ENCODE results near the gene PDZD2.
A peak's percentile ranks its signal among the peaks of the same experiment; 100 is the strongest.

PDZD2 gene

DNA sequence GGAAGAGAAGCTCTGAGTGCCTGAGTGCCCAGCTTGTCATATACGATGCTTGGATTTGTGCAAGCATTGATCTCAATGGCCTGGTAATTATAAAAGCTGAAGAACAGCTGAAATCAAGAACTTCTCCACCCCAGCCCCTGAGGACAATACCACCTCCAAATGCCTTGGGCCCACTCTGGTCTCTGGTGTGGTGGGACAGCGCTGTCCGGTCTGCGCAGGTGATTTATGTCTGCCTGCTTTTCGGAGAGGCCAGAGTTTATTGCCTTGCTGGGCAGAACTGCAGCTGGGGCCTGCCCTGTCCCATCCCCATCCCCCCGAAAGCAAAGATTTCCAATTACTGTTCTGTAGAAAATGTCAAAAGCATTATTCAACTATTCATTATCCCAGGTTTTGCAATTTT is 1.1 kb upstream of the PDZD2 start:
- Histone ChIP-seq H3K9me3 (ENCODE audit: insufficient read depth, low read length) (no peaks in the 10 kb centered on the region), H3K9ac (ENCODE audit: insufficient read length, low read depth) (no peak overlapping the region), H3K27me3 (ENCODE audit: insufficient read depth, insufficient read length) (peaks cover 27% of the 10 kb centered on the region), H3K4me1 (ENCODE audit: insufficient read depth, insufficient read length) (peaks cover 5% of the 10 kb centered on the region), H3K4me3 (ENCODE audit: insufficient read length, low read depth) (peak overlapping the region; percentile 51), H3K36me3 (ENCODE audit: insufficient read depth, insufficient read length, low read length) (no peaks in the 10 kb centered on the region)
- TF ChIP-seq ZNF274 (IDR thresholded peaks at IDR 0.05; ENCODE audit: low read depth, low read length) (no peak), YY1 (IDR thresholded peaks at IDR 0.05; ENCODE audit: insufficient read depth, insufficient read length) (no peak), SUZ12 (IDR thresholded peaks at IDR 0.05; ENCODE audit: extremely low read depth, insufficient read depth, insufficient read length) (no peak)
- DNase-seq (ENCODE audit: low read depth, low spot score), result no peak

DNA sequence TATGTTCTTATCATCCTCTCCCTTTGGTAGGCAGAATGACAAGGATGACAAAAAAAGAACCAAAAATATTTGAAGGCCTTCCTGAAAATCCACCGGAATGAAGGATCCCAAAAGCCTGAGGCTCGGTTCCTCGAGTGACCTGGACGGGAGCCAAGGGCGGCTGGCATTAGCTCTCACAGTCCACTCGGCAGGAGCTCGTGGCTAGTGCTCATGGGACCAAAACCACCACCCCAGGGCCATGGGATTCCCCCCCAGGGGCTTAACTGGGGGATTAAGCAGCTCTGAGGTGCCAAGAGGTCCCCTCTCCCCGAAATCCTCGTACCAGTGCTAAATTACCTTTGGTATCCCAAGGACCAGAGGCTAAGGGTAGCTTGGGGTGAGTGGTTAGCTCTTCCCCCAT is 586 bp upstream of the PDZD2 start:
- H3K4me3 ChIP-seq (ENCODE audit: insufficient read length, low read depth), result peak overlapping the region; percentile 51
- TF ChIP-seq ZNF274 (IDR thresholded peaks at IDR 0.05; ENCODE audit: low read depth, low read length), result no peak
- no peak for TF ChIP-seq YY1 (IDR thresholded peaks at IDR 0.05; ENCODE audit: insufficient read depth, insufficient read length)
- peaks cover 27% of the 10 kb centered on the region for H3K27me3 ChIP-seq (ENCODE audit: insufficient read depth, insufficient read length)
- no peak for DNase-seq (ENCODE audit: low read depth, low spot score)
- H3K9me3 ChIP-seq (ENCODE audit: insufficient read depth, low read length), result no peaks in the 10 kb centered on the region
- peaks cover 5% of the 10 kb centered on the region for H3K4me1 ChIP-seq (ENCODE audit: insufficient read depth, insufficient read length)
- no peaks in the 10 kb centered on the region for H3K36me3 ChIP-seq (ENCODE audit: insufficient read depth, insufficient read length, low read length)
- peak overlapping the region; percentile 82 for H3K9ac ChIP-seq (ENCODE audit: insufficient read length, low read depth)

DNA sequence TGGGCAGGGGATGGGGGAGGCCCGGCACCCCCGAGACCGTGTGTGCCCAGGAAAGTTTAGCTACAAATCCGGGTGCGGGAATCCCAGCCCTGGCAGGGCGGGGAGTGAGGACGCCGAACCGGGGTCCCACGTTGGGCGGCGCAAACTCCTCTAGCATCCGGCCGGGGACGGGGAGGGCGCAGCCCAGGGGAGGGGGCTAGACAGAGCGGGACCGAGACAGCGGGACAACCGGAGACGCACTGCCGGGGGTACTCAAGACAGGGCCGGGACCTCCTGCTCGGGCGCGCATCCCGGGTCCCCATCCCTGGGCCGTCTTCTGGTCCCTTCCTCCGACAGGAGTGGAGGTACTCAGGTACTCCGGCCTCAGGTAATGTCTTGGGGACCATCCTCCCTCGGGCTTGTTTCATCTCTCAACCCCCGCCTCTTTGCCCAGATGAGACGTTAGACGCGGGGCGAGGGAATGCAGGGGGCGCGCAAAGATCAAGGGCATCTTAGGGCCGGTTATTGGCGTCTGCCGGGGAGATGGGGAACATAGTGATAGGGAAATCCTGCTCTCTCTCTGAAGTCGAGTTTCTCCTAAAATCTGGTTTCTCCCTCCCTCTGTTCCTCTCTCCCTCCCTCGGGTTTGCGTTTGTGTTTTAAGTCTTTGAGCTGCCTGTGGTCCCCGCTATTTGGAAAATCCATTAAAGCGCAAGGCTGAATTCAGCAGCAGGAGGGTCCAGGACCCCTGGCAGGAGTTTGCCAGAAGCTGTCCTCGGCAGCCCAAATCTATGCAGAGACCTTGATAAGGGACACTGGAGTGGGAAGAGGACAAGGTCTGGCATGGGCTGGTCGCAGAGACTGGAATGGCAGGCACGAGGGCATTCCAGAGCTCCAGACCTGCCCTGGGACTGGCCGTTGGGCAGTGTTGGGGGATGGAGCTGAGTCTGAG is 815 bp downstream of the PDZD2 start:
- Histone ChIP-seq H3K9ac (ENCODE audit: insufficient read length, low read depth) (peak overlapping the region; percentile 82), H3K9me3 (ENCODE audit: insufficient read depth, low read length) (no peaks in the 10 kb centered on the region), H3K4me3 (ENCODE audit: insufficient read length, low read depth) (peak overlapping the region; percentile 51), H3K36me3 (ENCODE audit: insufficient read depth, insufficient read length, low read length) (no peaks in the 10 kb centered on the region), H3K4me1 (ENCODE audit: insufficient read depth, insufficient read length) (peaks cover 5% of the 10 kb centered on the region), H3K27me3 (ENCODE audit: insufficient read depth, insufficient read length) (peaks cover 27% of the 10 kb centered on the region)
- TF ChIP-seq YY1 (IDR thresholded peaks at IDR 0.05; ENCODE audit: insufficient read depth, insufficient read length) (no peak), ZNF274 (IDR thresholded peaks at IDR 0.05; ENCODE audit: low read depth, low read length) (no peak), SUZ12 (IDR thresholded peaks at IDR 0.05; ENCODE audit: extremely low read depth, insufficient read depth, insufficient read length) (no peak)
- no peak for DNase-seq (ENCODE audit: low read depth, low spot score)

DNA sequence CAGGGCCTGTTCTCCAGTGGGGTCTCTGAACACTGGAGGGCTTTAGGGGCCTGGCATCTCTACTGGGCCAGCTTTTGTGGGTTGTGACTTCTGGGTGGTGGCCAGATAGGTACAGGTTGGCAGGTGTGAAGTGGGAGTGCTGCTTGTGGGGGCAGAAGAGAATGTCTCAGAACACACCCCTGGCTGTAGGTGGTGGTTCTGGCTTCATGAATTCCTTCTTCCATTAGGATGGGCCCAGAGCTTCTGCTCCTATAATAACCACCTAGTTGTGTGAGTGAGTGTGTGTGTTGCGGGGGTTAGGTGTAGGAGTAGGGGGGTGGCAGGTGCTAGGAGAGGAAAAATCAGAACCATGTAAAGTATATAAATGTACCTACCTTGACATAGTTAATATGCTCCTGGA is 1.6 kb downstream of the PDZD2 start:
- TF ChIP-seq ZNF274 (IDR thresholded peaks at IDR 0.05; ENCODE audit: low read depth, low read length) (no peak), YY1 (IDR thresholded peaks at IDR 0.05; ENCODE audit: insufficient read depth, insufficient read length) (no peak), SUZ12 (IDR thresholded peaks at IDR 0.05; ENCODE audit: extremely low read depth, insufficient read depth, insufficient read length) (no peak)
- Histone ChIP-seq H3K27me3 (ENCODE audit: insufficient read depth, insufficient read length) (peaks cover 27% of the 10 kb centered on the region), H3K36me3 (ENCODE audit: insufficient read depth, insufficient read length, low read length) (no peaks in the 10 kb centered on the region)

DNA sequence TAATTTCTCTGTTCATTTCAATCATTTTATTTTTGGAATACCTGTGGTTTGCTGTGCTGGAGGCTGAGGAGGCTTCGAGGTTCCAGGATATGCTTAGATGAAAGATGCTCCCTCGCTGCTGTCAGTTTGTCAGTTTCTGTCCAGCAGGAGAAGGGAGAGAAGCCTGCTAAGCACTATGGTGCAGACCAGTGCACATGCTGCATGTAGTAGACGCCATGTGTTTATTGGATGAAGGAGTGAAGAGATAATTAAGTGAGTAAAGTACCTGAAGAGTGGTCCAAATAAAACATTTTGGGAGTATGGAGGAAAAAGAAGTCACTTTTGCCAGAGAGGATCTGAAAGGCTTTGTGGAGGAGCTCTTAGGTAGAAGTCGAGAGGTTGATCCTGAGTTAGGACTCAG is 2.1 kb downstream of the PDZD2 start:
- DNase-seq (ENCODE audit: low read depth, low spot score), result no peak
- H3K27me3 ChIP-seq (ENCODE audit: insufficient read depth, insufficient read length), result peaks cover 27% of the 10 kb centered on the region
- no peak overlapping the region for H3K4me3 ChIP-seq (ENCODE audit: insufficient read length, low read depth)
- H3K9me3 ChIP-seq (ENCODE audit: insufficient read depth, low read length), result no peaks in the 10 kb centered on the region
- no peak for TF ChIP-seq SUZ12 (IDR thresholded peaks at IDR 0.05; ENCODE audit: extremely low read depth, insufficient read depth, insufficient read length)
- no peak for TF ChIP-seq YY1 (IDR thresholded peaks at IDR 0.05; ENCODE audit: insufficient read depth, insufficient read length)
- H3K4me1 ChIP-seq (ENCODE audit: insufficient read depth, insufficient read length), result peaks cover 6% of the 10 kb centered on the region
- H3K9ac ChIP-seq (ENCODE audit: insufficient read length, low read depth), result no peak overlapping the region
- no peaks in the 10 kb centered on the region for H3K36me3 ChIP-seq (ENCODE audit: insufficient read depth, insufficient read length, low read length)

More for the DNA sequence above, 1.6 kb downstream of the PDZD2 start:
- Histone ChIP-seq H3K4me3 (ENCODE audit: insufficient read length, low read depth) (peak overlapping the region; percentile 51), H3K9me3 (ENCODE audit: insufficient read depth, low read length) (no peaks in the 10 kb centered on the region), H3K4me1 (ENCODE audit: insufficient read depth, insufficient read length) (peaks cover 5% of the 10 kb centered on the region), H3K9ac (ENCODE audit: insufficient read length, low read depth) (no peak overlapping the region)
- DNase-seq (ENCODE audit: low read depth, low spot score), result no peak

DNA sequence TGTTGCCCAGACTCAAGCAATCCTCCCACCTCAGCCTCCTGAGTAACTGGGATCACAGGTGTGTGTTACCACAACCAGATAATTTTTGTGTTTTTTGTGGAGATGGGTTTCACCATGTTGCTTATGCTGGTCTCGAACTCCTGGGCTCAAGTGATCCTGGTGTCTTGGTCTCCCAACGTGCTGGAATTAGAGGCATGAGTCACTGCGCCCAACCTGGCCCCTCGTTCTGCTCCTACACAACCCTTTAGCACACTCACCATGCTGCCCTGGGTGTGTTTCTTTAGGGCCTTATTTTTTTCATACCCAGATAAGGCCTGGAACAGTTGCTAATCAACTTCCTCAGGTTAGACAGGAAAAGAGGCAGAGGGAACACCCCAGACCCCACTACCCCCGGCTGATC is 2.6 kb downstream of the PDZD2 start:
- no peak for TF ChIP-seq YY1 (IDR thresholded peaks at IDR 0.05; ENCODE audit: insufficient read depth, insufficient read length)
- no peak for TF ChIP-seq ZNF274 (IDR thresholded peaks at IDR 0.05; ENCODE audit: low read depth, low read length)
- DNase-seq (ENCODE audit: low read depth, low spot score), result no peak
- H3K9me3 ChIP-seq (ENCODE audit: insufficient read depth, low read length), result no peaks in the 10 kb centered on the region
- no peaks in the 10 kb centered on the region for H3K36me3 ChIP-seq (ENCODE audit: insufficient read depth, insufficient read length, low read length)
- H3K4me3 ChIP-seq (ENCODE audit: insufficient read length, low read depth), result no peak overlapping the region
- no peak overlapping the region for H3K9ac ChIP-seq (ENCODE audit: insufficient read length, low read depth)
- peaks cover 27% of the 10 kb centered on the region for H3K27me3 ChIP-seq (ENCODE audit: insufficient read depth, insufficient read length)
- H3K4me1 ChIP-seq (ENCODE audit: insufficient read depth, insufficient read length), result peaks cover 6% of the 10 kb centered on the region

DNA sequence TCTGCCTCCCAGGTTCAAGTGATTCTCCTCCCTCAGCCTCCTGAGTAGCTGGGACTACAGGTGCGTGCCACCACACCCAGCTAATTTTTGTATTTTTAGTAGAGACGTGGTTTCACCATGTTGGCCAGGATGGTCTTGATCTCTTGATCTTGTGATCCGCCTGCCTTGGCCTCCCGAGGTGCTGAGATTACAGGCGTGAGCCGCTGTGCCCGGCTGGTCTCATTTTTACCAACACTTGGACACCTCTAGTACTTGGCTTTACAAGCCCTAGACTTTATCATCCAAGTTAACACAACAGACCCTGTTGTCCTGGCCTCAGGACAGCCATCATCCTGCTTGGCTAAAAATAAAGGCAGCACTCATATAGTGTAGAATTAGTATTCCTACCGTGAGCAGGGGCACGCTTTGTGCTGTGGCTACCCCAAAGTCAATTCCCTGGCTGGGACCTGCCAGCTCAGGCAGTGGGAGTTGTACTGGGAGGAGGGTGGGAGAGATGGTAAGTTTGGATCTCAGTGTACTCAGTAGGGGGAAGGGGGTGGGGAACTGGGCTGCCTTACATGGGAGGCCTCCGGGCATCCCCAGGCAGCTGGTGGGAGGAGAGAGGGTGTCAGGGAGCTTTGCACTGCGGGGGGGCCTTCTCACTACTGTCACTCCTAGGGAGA is 6.6 kb downstream of the PDZD2 start:
- Histone ChIP-seq H3K9ac (ENCODE audit: insufficient read length, low read depth) (no peak overlapping the region), H3K36me3 (ENCODE audit: insufficient read depth, insufficient read length, low read length) (no peaks in the 10 kb centered on the region), H3K4me1 (ENCODE audit: insufficient read depth, insufficient read length) (peaks cover 2% of the 10 kb centered on the region), H3K9me3 (ENCODE audit: insufficient read depth, low read length) (no peaks in the 10 kb centered on the region), H3K4me3 (ENCODE audit: insufficient read length, low read depth) (no peak overlapping the region), H3K27me3 (ENCODE audit: insufficient read depth, insufficient read length) (peaks cover 7% of the 10 kb centered on the region)
- no peak for TF ChIP-seq ZNF274 (IDR thresholded peaks at IDR 0.05; ENCODE audit: low read depth, low read length)
- TF ChIP-seq SUZ12 (IDR thresholded peaks at IDR 0.05; ENCODE audit: extremely low read depth, insufficient read depth, insufficient read length), result no peak
- no peak for TF ChIP-seq YY1 (IDR thresholded peaks at IDR 0.05; ENCODE audit: insufficient read depth, insufficient read length)
- DNase-seq (ENCODE audit: low read depth, low spot score), result no peak

All from NT2/D1 (cell line).